Hepatocyte (in vitro differentiated cells): Measurements from ENCODE around the gene YJU2.

Experiments
- CTCF ChIP-seq: fragments of 200-600 bp; sonication (generic); IDR thresholded peaks from 2 replicates; pipeline ENCODE4 v1.5.1; 2016; ENCODE audit warnings: antibody characterized with exemption, mild to moderate bottlenecking; ENCODE audit not compliant: poor library complexity
- EZH2 ChIP-seq: fragments of 200-600 bp; sonication (generic); IDR thresholded peaks from 2 replicates; pipeline ENCODE4 v1.6.1; 2016; ENCODE audit warnings: antibody characterized with exemption, mild to moderate bottlenecking, borderline replicate concordance
- EZH2phosphoT487 ChIP-seq: fragments of 200-600 bp; sonication (generic); IDR thresholded peaks from one replicate; pipeline ENCODE4 v1.6.1; 2018; ENCODE audit warnings: antibody characterized with exemption, mild to moderate bottlenecking, low read depth, moderate library complexity; ENCODE audit not compliant: unreplicated experiment, severe bottlenecking

DNA sequence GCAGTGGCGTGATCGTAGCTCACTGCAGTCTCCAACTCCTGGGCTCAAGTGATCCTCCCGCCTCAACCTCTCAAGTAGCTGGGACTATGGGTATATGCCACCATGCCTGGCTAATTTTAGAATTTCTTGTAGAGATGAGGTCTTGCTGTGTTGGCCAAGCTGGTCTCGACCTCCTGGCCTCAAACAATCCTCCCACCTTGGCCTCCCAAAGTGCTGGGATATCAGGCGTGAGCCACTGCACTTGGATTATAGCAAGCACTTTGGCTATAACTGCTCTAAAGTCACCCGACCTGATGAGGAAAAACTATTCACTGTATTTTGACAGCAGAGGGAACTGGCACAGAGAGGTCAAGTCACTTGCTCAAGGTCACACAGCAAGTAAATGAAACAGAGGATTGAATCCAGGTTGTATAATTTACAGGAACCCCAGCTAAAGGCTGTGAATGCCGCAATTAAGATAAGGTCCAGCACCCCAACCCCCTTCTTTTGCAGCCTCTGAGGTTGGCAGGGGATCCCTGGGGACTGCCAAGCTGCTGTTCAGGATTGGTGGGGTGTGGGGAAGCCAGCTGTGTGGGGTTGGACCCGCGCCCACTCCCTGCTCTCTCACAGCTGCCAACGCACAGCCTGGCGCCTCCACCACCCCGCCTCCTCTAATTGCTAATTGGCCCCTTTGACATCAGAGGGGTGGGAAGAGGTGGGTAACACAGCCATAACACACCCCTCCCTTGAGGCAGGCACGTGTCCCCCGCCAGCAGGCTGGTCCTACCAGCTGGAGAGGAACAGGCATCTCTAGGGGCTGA is 49.3 kb downstream of the YJU2 start:
- no peak for TF ChIP-seq CTCF
- no peak for TF ChIP-seq EZH2
- no peak for TF ChIP-seq EZH2phosphoT487
